ENCODE data around the gene PDSS2.

DNA sequence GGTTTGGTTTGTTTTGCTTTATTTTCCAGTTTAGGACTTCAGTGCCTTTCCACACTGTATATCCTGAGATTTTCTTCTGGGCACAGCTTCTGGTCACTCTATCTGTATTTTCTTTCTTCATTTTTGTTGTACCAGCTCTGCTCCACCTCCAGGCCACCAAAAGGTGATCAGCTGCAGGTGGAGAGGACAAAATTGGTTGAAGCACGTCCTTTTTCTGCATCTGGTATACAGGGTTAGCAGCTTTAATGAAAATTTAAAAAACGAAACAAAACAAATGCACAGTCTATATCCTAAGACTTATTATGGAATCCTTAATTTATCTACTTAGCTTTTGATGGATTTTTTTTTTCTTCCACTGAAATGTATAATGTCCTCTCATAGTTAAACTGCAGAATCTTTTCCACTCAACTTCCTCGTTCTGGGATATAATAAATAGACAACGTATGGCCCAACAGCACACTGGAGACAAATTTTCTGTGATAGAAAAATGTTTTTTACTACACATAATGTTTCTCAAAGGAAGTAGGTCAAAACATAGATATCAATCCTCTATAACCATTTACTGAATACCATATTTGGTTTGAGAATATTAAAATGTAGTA, 19.8 kb upstream of the PDSS2 start:
- TF ChIP-seq CTCF (conservative IDR thresholded peaks at IDR 0.05; ENCODE audit: low read length) (no peak), EZH2phosphoT487 (IDR thresholded peaks at IDR 0.05; ENCODE audit: borderline replicate concordance) (no peak)
